Measurements from ENCODE around the gene OXTR.

GRCh38 chr3:8790529-8790928, 21.1 kb upstream of the OXTR start:
- TF ChIP-seq CTCF (IDR thresholded peaks at IDR 0.05; ENCODE audit: low read length) = no peak
- no peak for TF ChIP-seq EZH2 (optimal IDR thresholded peaks at IDR 0.05; ENCODE audit: low read depth, low read length)
- no peak for TF ChIP-seq EZH2phosphoT487 (IDR thresholded peaks at IDR 0.05; ENCODE audit: low read length)
